Loucy (cell line): Measurements from ENCODE around the gene HS3ST5.

ENCODE experiments used
- CTCF ChIP-seq: fragments of 200-600 bp; sonication (generic); conservative IDR thresholded peaks from 2 replicates; pipeline ENCODE4 v1.5.1; 2014; ENCODE audit warnings: mild to moderate bottlenecking, antibody characterized with exemption, low read length
- EZH2phosphoT487 ChIP-seq: fragments of 200-600 bp; IDR thresholded peaks from 2 replicates; pipeline ENCODE4 v1.6.1; 2018; ENCODE audit warnings: antibody characterized with exemption, mild to moderate bottlenecking, moderate library complexity, borderline replicate concordance

- TF ChIP-seq CTCF (no peak), EZH2phosphoT487 (no peak)
These were observed 223.8 kb downstream of the HS3ST5 start for GRCh38 chr6:114119056-114119455.
